GM23338 (cell line): Measurements from ENCODE around the gene TCERG1L. TPM values are rescaled to one million over a fixed set of nuclear protein-coding genes. Genes with fewer than 3 reads are reported as not detected.

Experiments
- ATAC-seq: fragments of 200-7000 bp; cut with Tn5 transposase; 3 replicates; pipeline ENCODE4 v1.9.1; 2020
- DNase-seq: peaks from one replicate; pipeline ENCODE4 v3.0.0-alpha.2; 2015; ENCODE audit warnings: low spot score
- H2AFZ ChIP-seq: fragments of 200-600 bp; sonication (generic); 2 replicates; pipeline ENCODE4 v1.8.0; 2016; ENCODE audit warnings: antibody characterized with exemption, mild to moderate bottlenecking, moderate library complexity
- H3F3A ChIP-seq: fragments of 200-600 bp; sonication (generic); replicated peaks from 2 replicates; pipeline ENCODE4 v1.8.0; 2017; ENCODE audit warnings: antibody characterized with exemption, mixed run types, low read depth
- H3K27ac ChIP-seq: fragments of 200-600 bp; sonication (generic); 2 replicates; pipeline ENCODE4 v1.6.1; 2016; ENCODE audit warnings: low read depth
- H3K27me3 ChIP-seq: fragments of 200-600 bp; sonication (generic); 2 replicates; pipeline ENCODE4 v1.8.0; 2016; ENCODE audit warnings: mild to moderate bottlenecking, mixed run types, moderate library complexity; ENCODE audit not compliant: insufficient read depth
- H3K36me3 ChIP-seq: fragments of 200-600 bp; sonication (generic); 2 replicates; pipeline ENCODE4 v1.8.0; 2016; ENCODE audit warnings: mild to moderate bottlenecking; ENCODE audit not compliant: insufficient read depth
- H3K4me1 ChIP-seq: fragments of 200-600 bp; sonication (generic); 2 replicates; pipeline ENCODE4 v1.8.0; 2016; ENCODE audit warnings: mild to moderate bottlenecking, moderate library complexity; ENCODE audit not compliant: insufficient read depth
- H3K4me2 ChIP-seq: fragments of 200-600 bp; sonication (generic); 2 replicates; pipeline ENCODE4 v1.7.1; 2017; ENCODE audit warnings: mixed run types
- H3K4me3 ChIP-seq: fragments of 200-600 bp; sonication (generic); 2 replicates; pipeline ENCODE4 v1.6.1; 2016; ENCODE audit warnings: mixed run types
- H3K79me2 ChIP-seq: fragments of 200-600 bp; sonication (generic); replicated peaks from 2 replicates; pipeline ENCODE4 v1.8.0; 2017; ENCODE audit warnings: mild to moderate bottlenecking; ENCODE audit not compliant: insufficient read depth
- H3K9me2 ChIP-seq: fragments of 200-600 bp; sonication (generic); 2 replicates; pipeline ENCODE4 v1.8.0; 2017; ENCODE audit not compliant: insufficient read depth
- H4K20me1 ChIP-seq: fragments of 200-600 bp; sonication (generic); replicated peaks from 2 replicates; pipeline ENCODE4 v1.8.0; 2017; ENCODE audit warnings: mild to moderate bottlenecking; ENCODE audit not compliant: insufficient read depth
- H3K27ac Mint-ChIP-seq: 2 replicates; pipeline ENCODE4 v1.8.0; 2020; ENCODE audit warnings: inconsistent platforms, mild to moderate bottlenecking, moderate library complexity, mixed read lengths
- H3K27me3 Mint-ChIP-seq: 3 replicates; pipeline ENCODE4 v1.8.0; 2022; ENCODE audit warnings: low read depth, mild to moderate bottlenecking, moderate library complexity, mixed read lengths, inconsistent platforms; ENCODE audit not compliant: insufficient read depth, poor library complexity
- H3K36me3 Mint-ChIP-seq: 3 replicates; pipeline ENCODE4 v1.8.0; 2021; ENCODE audit warnings: low read depth, mild to moderate bottlenecking, inconsistent platforms, moderate library complexity, mixed read lengths
- H3K4me1 Mint-ChIP-seq: 3 replicates; pipeline ENCODE4 v1.8.0; 2020; ENCODE audit warnings: mild to moderate bottlenecking, inconsistent platforms, mixed read lengths
- H3K4me3 Mint-ChIP-seq: 3 replicates; pipeline ENCODE4 v1.8.0; 2021; ENCODE audit warnings: moderate library complexity, mild to moderate bottlenecking, inconsistent platforms, mixed read lengths
- H3K9me3 Mint-ChIP-seq: 3 replicates; pipeline ENCODE4 v1.8.0; 2020; ENCODE audit warnings: moderate library complexity, mild to moderate bottlenecking, inconsistent platforms, mixed read lengths
- CREB1 ChIP-seq: fragments of 250-450 bp; sonication (Bioruptor Pico); IDR thresholded peaks from 2 replicates; pipeline ENCODE4 v1.5.0; 2020; ENCODE audit warnings: low read depth, mild to moderate bottlenecking, moderate library complexity
- CTCF ChIP-seq, 2 experiments: fragments of 200-600 bp in 1 of 2; sonication (generic) in 1 of 2; conservative IDR thresholded peaks; 2 replicates each; pipeline versions ENCODE4 v1.5.1 to v1.6.1; 2016 to 2017; ENCODE audit warnings: antibody characterized with exemption in 2 of 2, low read depth in 2 of 2, mild to moderate bottlenecking in 2 of 2, moderate library complexity in 1 of 2
- EZH2 ChIP-seq: fragments of 200-600 bp; sonication (generic); IDR thresholded peaks from one replicate; pipeline ENCODE4 v1.8.0; 2017; ENCODE audit warnings: antibody characterized with exemption, mild to moderate bottlenecking, low read depth; ENCODE audit not compliant: unreplicated experiment
- EZH2phosphoT487 ChIP-seq: fragments of 200-600 bp; sonication (generic); IDR thresholded peaks from one replicate; pipeline ENCODE4 v1.8.1; 2018; ENCODE audit warnings: antibody characterized with exemption; ENCODE audit not compliant: unreplicated experiment
- JUNB ChIP-seq: IDR thresholded peaks from one replicate; pipeline ENCODE4 v1.6.1; 2016; ENCODE audit warnings: antibody characterized with exemption; ENCODE audit not compliant: unreplicated experiment
- NANOG ChIP-seq: IDR thresholded peaks from 2 replicates; pipeline ENCODE4 v1.6.1; 2016; ENCODE audit warnings: antibody characterized with exemption, borderline replicate concordance
- POLR2AphosphoS5 ChIP-seq: IDR thresholded peaks from 2 replicates; pipeline ENCODE4 v1.6.1; 2016; ENCODE audit warnings: antibody characterized with exemption, low read depth
- REST ChIP-seq: IDR thresholded peaks from one replicate; pipeline ENCODE4 v1.6.1; 2018; ENCODE audit warnings: antibody characterized with exemption; ENCODE audit not compliant: unreplicated experiment
- STAT1 ChIP-seq: IDR thresholded peaks from one replicate; pipeline ENCODE4 v1.6.1; 2016; ENCODE audit warnings: antibody characterized with exemption; ENCODE audit not compliant: unreplicated experiment
- ZNF114 ChIP-seq: fragments of 250-450 bp; sonication (Bioruptor Pico); IDR thresholded peaks from 2 replicates; pipeline ENCODE4 v1.5.0; 2020; ENCODE audit warnings: mild to moderate bottlenecking, moderate library complexity
- ZNF331 ChIP-seq: fragments of 250-450 bp; sonication (Bioruptor Pico); IDR thresholded peaks from 2 replicates; pipeline ENCODE4 v1.5.0; 2020; ENCODE audit warnings: low read depth, mild to moderate bottlenecking, moderate library complexity
- polyA plus RNA-seq: library from polyadenylated mRNA; unstranded; fragments of >200 nt; fragmentation: Nextera tagmentation; extraction: Ambion mirVana; gene quantifications from 2 replicates; pipeline ENCODE4 v1.2.1, GENCODE V29; 2016
- total RNA-seq: library from RNA; depleted of rRNA; stranded (reverse); fragments of >200 nt; shearing (Covaris generic); gene quantifications from 2 replicates; pipeline ENCODE4 v1.2.3, GENCODE V29; 2014

TCERG1L gene
- total and polyA plus RNA-seq, 2 experiments from 2014 or later = 3.9 to 5.5 TPM

- Histone ChIP-seq H3K4me2 (no peak overlapping the region), H3K27me3 (no peaks in the 10 kb centered on the region), H3K36me3 (no peaks in the 10 kb centered on the region), H3K4me1 (no peaks in the 10 kb centered on the region), H4K20me1 (no peaks in the 10 kb centered on the region), H3K79me2 (no peaks in the 10 kb centered on the region), H3F3A (no peaks in the 10 kb centered on the region), H2AFZ (no peak overlapping the region), H3K9me2 (no peaks in the 10 kb centered on the region), H3K4me3 (no peak overlapping the region), H3K27ac (no peak overlapping the region)
- Mint-ChIP-seq H3K4me1 (peaks cover 11% of the 10 kb centered on the region), H3K4me3 (no peak overlapping the region), H3K9me3 (peaks cover 80% of the 10 kb centered on the region), H3K36me3 (peaks cover 20% of the 10 kb centered on the region; the same call in 2 of the 3 replicates), H3K27me3 (no peaks in the 10 kb centered on the region), H3K27ac (no peak overlapping the region)
- no peak for ATAC-seq
- no peak for DNase-seq
- TF ChIP-seq CREB1 (CRISPR knock-in tag) (no peak), CTCF (conservative IDR thresholded peaks at IDR 0.05; ENCODE audit: low read depth in 2 of 2) (no peak), EZH2phosphoT487 (no peak), NANOG (no peak), ZNF114 (CRISPR knock-in tag) (no peak), POLR2AphosphoS5 (no peak), STAT1 (no peak), JUNB (no peak), REST (no peak)
Observed at GRCh38 chr10:131135716-131136115, 175.8 kb downstream of the TCERG1L start.

DNA sequence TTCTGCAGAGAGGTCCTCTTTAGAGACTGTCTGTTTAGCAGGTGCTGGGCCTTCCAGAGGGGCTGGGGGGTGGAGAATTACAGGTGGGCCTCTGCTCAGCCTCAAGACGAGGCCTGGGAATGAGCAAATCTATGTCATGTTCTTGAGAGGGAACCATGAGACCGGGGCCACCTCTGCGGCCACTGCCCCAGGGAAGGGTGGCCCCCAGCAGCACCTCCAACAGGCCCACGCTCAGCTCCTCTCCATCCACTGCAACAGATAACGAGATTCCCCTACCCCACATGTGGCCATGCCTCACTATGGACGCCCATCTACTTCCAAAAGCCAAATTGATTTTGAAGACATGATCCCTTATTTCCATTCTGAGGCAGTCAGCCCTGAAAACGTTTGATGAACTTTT, 176.9 kb downstream of the TCERG1L start:
- no peak overlapping the region for H3K27ac Mint-ChIP-seq
- no peak overlapping the region for H3K4me2 ChIP-seq
- no peaks in the 10 kb centered on the region for H3K27me3 ChIP-seq
- TF ChIP-seq ZNF331 (CRISPR knock-in tag) (no peak), POLR2AphosphoS5 (no peak), EZH2 (no peak)
- H3K4me1 Mint-ChIP-seq = peaks cover 14% of the 10 kb centered on the region
- no peaks in the 10 kb centered on the region for H3K36me3 ChIP-seq
- H3K27ac ChIP-seq = no peak overlapping the region
- H3K4me3 Mint-ChIP-seq = no peak overlapping the region
- no peaks in the 10 kb centered on the region for H4K20me1 ChIP-seq
- no peaks in the 10 kb centered on the region for H3K79me2 ChIP-seq
- no peak overlapping the region for H3K4me3 ChIP-seq
- no peaks in the 10 kb centered on the region for H3K9me2 ChIP-seq
- peaks cover 83% of the 10 kb centered on the region for H3K9me3 Mint-ChIP-seq
- no peaks in the 10 kb centered on the region for H3F3A ChIP-seq
- H3K36me3 Mint-ChIP-seq = peaks cover 24% of the 10 kb centered on the region; the same call in 2 of the 3 replicates
- no peak for DNase-seq
- no peak for ATAC-seq
- no peaks in the 10 kb centered on the region for H3K4me1 ChIP-seq
- peaks cover 1% of the 10 kb centered on the region for H3K27me3 Mint-ChIP-seq
- no peak overlapping the region for H2AFZ ChIP-seq
